ENCODE data around the gene PCNX3. TPM values are rescaled to one million over a fixed set of nuclear protein-coding genes. Genes with fewer than 3 reads are reported as not detected.
"Not testable (repeated sequence)": the region's sequence is repeated elsewhere in the genome, so short reads cannot be mapped to it uniquely, and the experiment has no call there.

PCNX3 gene
- total RNA-seq, 4 donors from 2014 or later, result 21.0 to 53.4 (median 29.8) TPM

GRCh38 chr11:65637794-65638419 lies 22.3 kb downstream of the PCNX3 start, which contains the start of gene SIPA1:
TSS of gene SIPA1 (plus strand) at chr11:65638101. CDS start at chr11:65640922, 2,821 bp downstream.
- peak within 1 kb of the TSS; percentile 57 to 96 (median 90) for H3K27ac ChIP-seq
- DNase-seq (ENCODE audit: low spot score in 2 of 2), result peak in 1 of 2 donors; percentile 57
- TF ChIP-seq POLR2A (IDR thresholded peaks at IDR 0.05) (peak; percentile 63 to 81), CTCF (IDR thresholded peaks at IDR 0.05) (peak in 4 of 5 experiments; percentile 19 to 47 (median 28)), EP300 (IDR thresholded peaks at IDR 0.05) (no peak)
- no peaks in the 10 kb centered on the region for H3K9me3 ChIP-seq
- peak within 1 kb of the TSS; percentile 36 to 90 (median 66) for H3K4me3 ChIP-seq
- peaks cover 0 to 63% (median 11%) of the 10 kb centered on the region in 3 donors for H3K36me3 ChIP-seq
- H3K4me1 ChIP-seq, result peaks cover 0 to 60% (median 46%) of the 10 kb centered on the region in 4 donors
- 3 to 5% methylated on average over 39 to 40 of the region's 46 CpGs for WGBS, 2 donors
- no peaks in the 10 kb centered on the region for H3K27me3 ChIP-seq

- Histone ChIP-seq H3K4me1 (peaks cover 0 to 73% (median 46%) of the 10 kb centered on the region in 4 donors), H3K27ac (peak overlapping the region; percentile 57 to 96 (median 90)), H3K4me3 (peak overlapping the region; percentile 36 to 90 (median 66)), H3K36me3 (peaks cover 0 to 63% (median 19%) of the 10 kb centered on the region in 3 donors)
- WGBS, 2 donors, result 69% methylated on average over 9 of the region's 9 CpGs
- not testable (repeated sequence) for H3K27me3 ChIP-seq; H3K9me3 ChIP-seq; DNase-seq (ENCODE audit: low spot score in 2 of 2)
These were observed 23.6 kb downstream of the PCNX3 start for GRCh38 chr11:65639228-65639597.

GRCh38 chr11:65639623-65640482 lies 24.3 kb downstream of the PCNX3 start:
- DNase-seq (ENCODE audit: low spot score in 2 of 2), result no peak
- H3K4me1 ChIP-seq, result peaks cover 0 to 74% (median 46%) of the 10 kb centered on the region in 4 donors
- H3K36me3 ChIP-seq, result peaks cover 0 to 63% (median 16%) of the 10 kb centered on the region in 3 donors
- no peak for TF ChIP-seq EP300 (IDR thresholded peaks at IDR 0.05)
- no peak for TF ChIP-seq POLR2A (IDR thresholded peaks at IDR 0.05)
- TF ChIP-seq CTCF (IDR thresholded peaks at IDR 0.05), result no peak
- H3K9me3 ChIP-seq, result no peaks in the 10 kb centered on the region
- peak overlapping the region; percentile 36 to 90 (median 66) for H3K4me3 ChIP-seq
- H3K27me3 ChIP-seq, result no peaks in the 10 kb centered on the region
- WGBS, 2 donors, result 38 to 49% methylated on average over 8 of the region's 8 CpGs
- H3K27ac ChIP-seq, result peak overlapping the region; percentile 57 to 96 (median 90)

GRCh38 chr11:65640483-65641296 lies 25.1 kb downstream of the PCNX3 start:
- Histone ChIP-seq H3K9me3 (no peaks in the 10 kb centered on the region), H3K27me3 (no peaks in the 10 kb centered on the region), H3K4me3 (peak overlapping the region in 3 of 4 donors; percentile 10 to 90 (median 70)), H3K4me1 (peaks cover 0 to 74% (median 46%) of the 10 kb centered on the region in 4 donors), H3K27ac (peak overlapping the region; percentile 10 to 96 (median 90)), H3K36me3 (peaks cover 0 to 63% (median 15%) of the 10 kb centered on the region in 3 donors)
- TF ChIP-seq EP300 (IDR thresholded peaks at IDR 0.05), result no peak
- TF ChIP-seq POLR2A (IDR thresholded peaks at IDR 0.05), result no peak
- no peak for TF ChIP-seq CTCF (IDR thresholded peaks at IDR 0.05)
- 48 to 73% methylated on average over 6 to 26 of the region's 35 CpGs for WGBS, 2 donors
- peak in 1 of 2 donors; percentile 33 for DNase-seq (ENCODE audit: low spot score in 2 of 2)
